Progenitor cell of endocrine pancreas (in vitro differentiated cells): ENCODE results near the gene KCNJ5. TPM values are rescaled to one million over a fixed set of nuclear protein-coding genes. Genes with fewer than 3 reads are reported as not detected.

Experiments used
- DNase-seq: peaks from one replicate; pipeline ENCODE4 v3.0.0; 2021; ENCODE audit warnings: low spot score; ENCODE audit not compliant: unreplicated experiment
- H3K27ac Mint-ChIP-seq: 2 replicates; pipeline ENCODE4 v1.8.0; 2021; ENCODE audit warnings: mild to moderate bottlenecking, moderate library complexity, mixed read lengths
- H3K27me3 Mint-ChIP-seq: 2 replicates; pipeline ENCODE4 v1.8.0; 2021; ENCODE audit warnings: mixed read lengths
- H3K36me3 Mint-ChIP-seq: 2 replicates; pipeline ENCODE4 v1.8.0; 2022; ENCODE audit warnings: mixed read lengths; ENCODE audit not compliant: insufficient read depth
- H3K4me1 Mint-ChIP-seq: 2 replicates; pipeline ENCODE4 v1.8.0; 2021; ENCODE audit warnings: low read depth, mixed read lengths
- H3K4me3 Mint-ChIP-seq: 2 replicates; pipeline ENCODE4 v1.8.0; 2021; ENCODE audit warnings: low read depth, mild to moderate bottlenecking, moderate library complexity, mixed read lengths
- H3K9me3 Mint-ChIP-seq: 2 replicates; pipeline ENCODE4 v1.8.0; 2021; ENCODE audit warnings: low read depth, mixed read lengths
- total RNA-seq: library from RNA; stranded (reverse); gene quantifications from 2 replicates; pipeline ENCODE4 v1.2.1, GENCODE V29; 2021
- TF ChIP-seq, protein P1 (sequence below): fragments of 200-600 bp; sonication (generic); IDR thresholded peaks from one replicate; pipeline ENCODE4 v1.5.0; 2021; ENCODE audit warnings: antibody characterized with exemption, mild to moderate bottlenecking; ENCODE audit not compliant: unreplicated experiment

The KCNJ5 gene
- total RNA-seq, 1 donor from 2014 or later = 1.1 TPM

DNA sequence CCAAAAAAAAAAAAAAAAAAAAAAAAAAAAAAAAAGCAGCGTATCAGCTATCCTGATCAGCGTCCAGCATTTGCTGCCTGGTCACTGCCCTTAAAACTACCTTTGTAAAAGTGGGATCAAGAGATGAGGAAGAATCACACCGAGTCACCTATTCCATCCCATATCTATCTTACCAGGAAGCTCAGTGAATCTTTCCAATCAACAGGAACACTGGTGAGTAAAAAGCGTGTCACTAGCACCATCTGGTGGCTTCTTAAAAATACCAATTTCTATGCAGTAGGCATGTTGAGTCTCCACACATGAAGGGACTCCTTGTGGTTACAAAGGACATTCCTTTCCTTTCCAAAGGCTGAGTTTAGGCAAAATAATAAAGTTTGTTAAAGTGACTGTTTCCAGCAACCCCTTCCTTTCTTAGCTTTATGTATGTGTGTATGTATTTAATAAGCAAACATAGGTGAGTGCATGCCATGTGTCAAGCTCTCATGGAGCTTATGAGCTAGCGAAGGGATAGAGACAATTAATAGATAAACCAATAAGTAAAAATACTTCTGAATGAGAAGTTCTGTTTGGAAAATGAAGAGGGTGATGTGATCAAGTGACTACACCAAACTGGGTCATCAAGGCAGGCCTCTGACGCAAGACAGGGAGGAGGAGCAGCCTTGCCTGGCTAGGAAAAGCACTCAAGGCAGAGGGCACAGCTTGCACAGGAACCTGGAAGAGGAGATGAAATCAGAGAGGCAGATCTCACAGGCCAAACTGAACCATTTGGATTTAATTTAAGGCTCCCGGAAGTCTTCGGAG lies 65.4 kb downstream of the KCNJ5 start:
- Mint-ChIP-seq H3K4me1 (no peaks in the 10 kb centered on the region), H3K27me3 (peaks cover 15% of the 10 kb centered on the region), H3K36me3 (no peaks in the 10 kb centered on the region), H3K4me3 (no peak overlapping the region), H3K27ac (peak overlapping the region; percentile 57), H3K9me3 (no peaks in the 10 kb centered on the region)
- no peak for DNase-seq
- TF ChIP-seq, protein P1, sequence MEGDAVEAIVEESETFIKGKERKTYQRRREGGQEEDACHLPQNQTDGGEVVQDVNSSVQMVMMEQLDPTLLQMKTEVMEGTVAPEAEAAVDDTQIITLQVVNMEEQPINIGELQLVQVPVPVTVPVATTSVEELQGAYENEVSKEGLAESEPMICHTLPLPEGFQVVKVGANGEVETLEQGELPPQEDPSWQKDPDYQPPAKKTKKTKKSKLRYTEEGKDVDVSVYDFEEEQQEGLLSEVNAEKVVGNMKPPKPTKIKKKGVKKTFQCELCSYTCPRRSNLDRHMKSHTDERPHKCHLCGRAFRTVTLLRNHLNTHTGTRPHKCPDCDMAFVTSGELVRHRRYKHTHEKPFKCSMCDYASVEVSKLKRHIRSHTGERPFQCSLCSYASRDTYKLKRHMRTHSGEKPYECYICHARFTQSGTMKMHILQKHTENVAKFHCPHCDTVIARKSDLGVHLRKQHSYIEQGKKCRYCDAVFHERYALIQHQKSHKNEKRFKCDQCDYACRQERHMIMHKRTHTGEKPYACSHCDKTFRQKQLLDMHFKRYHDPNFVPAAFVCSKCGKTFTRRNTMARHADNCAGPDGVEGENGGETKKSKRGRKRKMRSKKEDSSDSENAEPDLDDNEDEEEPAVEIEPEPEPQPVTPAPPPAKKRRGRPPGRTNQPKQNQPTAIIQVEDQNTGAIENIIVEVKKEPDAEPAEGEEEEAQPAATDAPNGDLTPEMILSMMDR = peak; percentile 86

DNA sequence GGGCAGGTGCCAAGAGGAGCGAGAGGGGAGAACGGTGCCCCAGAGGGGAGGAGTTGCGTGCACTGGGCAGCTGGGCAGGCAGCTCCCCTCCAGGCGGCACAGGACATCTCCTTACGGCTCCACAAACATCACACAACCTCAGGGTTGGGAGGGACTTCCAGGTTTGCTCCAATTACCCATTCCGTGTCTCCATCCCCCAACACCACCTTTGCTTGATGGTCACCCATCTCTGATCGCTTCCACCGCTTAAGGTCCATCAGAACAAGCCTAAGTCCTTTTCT lies 66.0 kb downstream of the KCNJ5 start:
- Mint-ChIP-seq H3K4me1 (no peaks in the 10 kb centered on the region), H3K9me3 (no peaks in the 10 kb centered on the region), H3K4me3 (no peak overlapping the region), H3K36me3 (no peaks in the 10 kb centered on the region), H3K27ac (no peak overlapping the region), H3K27me3 (peaks cover 15% of the 10 kb centered on the region)
- DNase-seq = no peak
- TF ChIP-seq, protein P1 = no peak

DNA sequence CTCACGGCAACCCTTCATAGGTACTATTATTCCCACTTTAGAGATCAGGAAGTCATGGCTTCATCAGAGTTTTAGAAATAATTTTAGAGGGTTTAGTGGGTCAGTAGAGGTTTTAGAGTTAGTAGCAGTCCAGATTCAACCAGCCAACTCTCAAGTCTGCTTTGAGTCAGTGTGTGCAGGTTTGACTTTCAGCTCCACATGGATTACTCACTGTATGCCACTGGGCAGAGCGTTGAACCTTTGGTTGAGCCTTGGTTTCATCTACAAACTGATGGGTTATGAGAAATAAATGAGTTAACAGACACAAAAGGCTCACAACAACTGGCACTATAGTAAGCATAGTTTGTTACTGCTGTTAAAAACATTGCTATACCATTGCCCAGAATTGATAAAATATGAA lies 70.5 kb downstream of the KCNJ5 start:
- H3K27me3 Mint-ChIP-seq = no peaks in the 10 kb centered on the region
- H3K4me1 Mint-ChIP-seq = no peaks in the 10 kb centered on the region
- H3K27ac Mint-ChIP-seq = no peak overlapping the region
- H3K36me3 Mint-ChIP-seq = peaks cover 2% of the 10 kb centered on the region
- TF ChIP-seq, protein P1 = no peak
- H3K9me3 Mint-ChIP-seq = no peaks in the 10 kb centered on the region
- DNase-seq = no peak
- no peak overlapping the region for H3K4me3 Mint-ChIP-seq

DNA sequence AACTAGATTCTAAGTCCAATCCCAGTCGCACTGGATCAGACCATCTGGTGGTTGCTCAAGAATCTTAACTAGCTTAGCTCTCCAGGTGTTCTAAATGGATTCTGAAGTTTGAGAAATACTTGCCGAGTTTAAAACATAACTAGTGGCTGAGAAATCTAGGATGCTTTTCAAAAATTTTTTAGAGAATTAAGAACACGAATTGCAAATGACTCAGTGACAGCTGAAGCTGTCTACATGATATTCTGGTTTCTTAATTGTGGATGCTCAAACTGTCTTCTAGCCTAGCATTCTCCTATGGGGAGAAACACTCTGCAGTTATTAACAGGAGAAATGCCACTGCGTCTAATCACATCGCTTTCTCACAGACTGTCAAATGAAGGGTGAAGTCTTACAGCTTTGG lies 71.7 kb downstream of the KCNJ5 start:
- Mint-ChIP-seq H3K4me1 (no peaks in the 10 kb centered on the region), H3K9me3 (no peaks in the 10 kb centered on the region), H3K36me3 (peaks cover 2% of the 10 kb centered on the region), H3K27ac (no peak overlapping the region), H3K27me3 (no peaks in the 10 kb centered on the region), H3K4me3 (no peak overlapping the region)
- DNase-seq = no peak
- TF ChIP-seq, protein P1 = no peak

DNA sequence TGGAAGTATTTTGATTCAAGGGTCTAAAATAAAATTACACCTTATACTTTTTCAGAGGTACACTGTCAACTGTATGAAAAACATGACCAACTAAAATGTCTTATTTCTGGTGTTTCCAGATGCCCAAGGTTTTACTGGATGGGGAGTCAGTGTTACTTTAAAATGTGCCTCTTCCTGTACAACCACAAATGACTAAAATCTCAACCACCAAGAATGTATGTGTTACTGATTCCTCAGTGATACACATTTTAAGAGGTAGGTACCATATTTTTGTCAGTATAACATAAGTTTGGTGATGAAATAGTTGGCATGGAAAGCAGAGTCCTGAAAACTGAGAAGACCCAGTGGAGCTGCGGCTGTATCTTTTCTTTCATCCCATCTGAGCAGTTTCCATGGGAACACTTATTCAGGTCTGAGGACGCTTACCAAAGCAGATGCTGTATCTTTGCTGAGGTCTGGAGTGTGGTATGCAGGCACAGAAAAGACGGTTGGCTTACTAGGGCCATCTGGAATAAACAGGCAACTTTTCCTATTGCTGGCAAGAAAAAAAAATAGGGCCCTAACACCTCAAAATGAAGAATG lies 72.7 kb downstream of the KCNJ5 start:
- no peaks in the 10 kb centered on the region for H3K4me1 Mint-ChIP-seq
- H3K27me3 Mint-ChIP-seq = no peaks in the 10 kb centered on the region
- no peaks in the 10 kb centered on the region for H3K9me3 Mint-ChIP-seq
- H3K4me3 Mint-ChIP-seq = no peak overlapping the region
- H3K27ac Mint-ChIP-seq = no peak overlapping the region
- TF ChIP-seq, protein P1 = no peak
- H3K36me3 Mint-ChIP-seq = peaks cover 4% of the 10 kb centered on the region
- no peak for DNase-seq
